Gastrocnemius medialis (tissue), 4 donors: ENCODE results near the gene GALNT14. TPM values are rescaled to one million over a fixed set of nuclear protein-coding genes. Genes with fewer than 3 reads are reported as not detected.

Experiments used
- ATAC-seq, 2 donors: fragments of 150-250 bp; one replicate each; pipeline ENCODE4 v1.9.1; 2016
- DNase-seq, 2 donors: peaks; one replicate each; pipeline ENCODE4 v3.0.0-alpha.2; 2019
- H3K27ac ChIP-seq, 4 donors: fragments of 200-600 bp; sonication (generic); 1 replicate in 1 of 4; 2 replicates in 3 of 4; pipeline ENCODE4 v1.5.1; 2016 to 2018; ENCODE audit warnings: mild to moderate bottlenecking in 2 of 4, moderate library complexity in 1 of 4
- H3K27me3 ChIP-seq, 3 donors: fragments of 200-600 bp; sonication (generic) in 2 of 3; 1 replicate in 1 of 3; 2 replicates in 2 of 3; pipeline versions ENCODE4 v1.5.1 to v1.6.0; 2016 to 2019; ENCODE audit warnings: mild to moderate bottlenecking in 1 of 3, moderate library complexity in 1 of 3
- H3K36me3 ChIP-seq, 2 donors: fragments of 200-600 bp; sonication (generic) in 1 of 2; one replicate each; pipeline ENCODE4 v1.5.1; 2017 to 2018
- H3K4me1 ChIP-seq, 2 donors: fragments of 200-600 bp; sonication (generic) in 1 of 2; one replicate each; pipeline ENCODE4 v1.5.1; 2016 to 2017; ENCODE audit warnings: mild to moderate bottlenecking in 2 of 2
- H3K4me3 ChIP-seq, 4 donors: fragments of 200-600 bp; sonication (generic) in 3 of 4; 1 replicate in 1 of 4; 2 replicates in 3 of 4; pipeline ENCODE4 v1.5.1; 2016 to 2019; ENCODE audit warnings: mild to moderate bottlenecking in 2 of 4
- H3K9me3 ChIP-seq, 3 donors: fragments of 200-600 bp; sonication (generic) in 2 of 3; 1 replicate in 1 of 3; 2 replicates in 2 of 3; pipeline ENCODE4 v1.5.1; 2016 to 2019
- CTCF ChIP-seq, 5 experiments: fragments of 450-650 bp in 3 of 5; fragments of 200-600 bp in 2 of 5; sonication (generic) in 2 of 5; IDR thresholded peaks in 4 of 5; conservative IDR thresholded peaks in 1 of 5; 1 replicate in 4 of 5; 2 replicates in 1 of 5; pipeline ENCODE4 v1.5.1; 2016 to 2019; ENCODE audit warnings: antibody characterized with exemption in 5 of 5, mild to moderate bottlenecking in 3 of 5, moderate library complexity in 3 of 5
- POLR2A ChIP-seq, 2 donors: fragments of 450-650 bp; IDR thresholded peaks; one replicate each; pipeline ENCODE4 v1.6.1; 2017; ENCODE audit warnings: antibody characterized with exemption in 2 of 2, mild to moderate bottlenecking in 2 of 2, moderate library complexity in 2 of 2
- in situ Hi-C, 4 donors: fragments of 200-750 bp; cut with MboI; loops; one replicate each; pipeline versions ENCODE4 v1.15.0 to v1.8.0; 2017; ENCODE audit warnings: low sequenced_read_pairs in 4 of 4
- intact Hi-C: fragments of 100-400 bp; cut with DNase I; formaldehyde crosslinking; loops from one replicate; pipeline ENCODE4 v1.15.1; 2023; ENCODE audit warnings: low total_unique reads
- total RNA-seq, 4 donors: library from RNA; depleted of rRNA; stranded (reverse); fragments of >200 nt; gene quantifications; one replicate each; pipeline versions ENCODE4 v1.1.0 to v1.2.3, GENCODE V29; 2016

Gene GALNT14
- total RNA-seq, 4 donors from 2014 or later = 0.16 TPM; not detected in 3

DNA sequence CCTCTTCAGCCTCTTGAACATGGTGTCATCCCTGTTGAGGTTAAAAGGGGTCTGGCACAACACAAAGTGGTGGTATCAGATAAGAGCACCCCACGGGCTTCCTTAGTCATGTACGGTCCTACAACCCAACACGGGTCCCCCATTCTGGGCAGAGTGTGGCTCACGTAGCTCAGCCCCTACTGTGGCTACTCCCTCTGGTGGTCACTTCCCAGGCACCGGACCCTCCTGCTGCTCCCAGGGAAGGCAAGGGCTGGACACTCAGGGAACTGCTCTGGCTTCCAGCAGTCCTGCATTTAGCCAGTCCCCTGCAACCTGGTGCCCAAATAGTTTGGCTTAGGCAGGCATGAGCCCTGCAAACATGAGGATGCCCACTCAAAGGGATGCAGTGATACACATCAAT, 58.6 kb downstream of the GALNT14 start:
- no peaks in the 10 kb centered on the region for H3K9me3 ChIP-seq
- no peak overlapping the region for H3K27ac ChIP-seq
- ATAC-seq (no peak), DNase-seq (no peak)
- no peaks in the 10 kb centered on the region for H3K36me3 ChIP-seq
- H3K4me1 ChIP-seq = no peaks in the 10 kb centered on the region
- in situ Hi-C loops = no loop called here
- no peak overlapping the region for H3K4me3 ChIP-seq
- no peaks in the 10 kb centered on the region for H3K27me3 ChIP-seq
- intact Hi-C loops = no loop called here
- TF ChIP-seq CTCF (IDR thresholded peaks at IDR 0.05 in 4 of 5, conservative IDR thresholded peaks at IDR 0.05 in 1 of 5) (no peak), POLR2A (IDR thresholded peaks at IDR 0.05) (no peak)

- H3K36me3 ChIP-seq = no peaks in the 10 kb centered on the region
- in situ Hi-C loops = no loop called here
- ATAC-seq (no peak), DNase-seq (no peak)
- H3K27ac ChIP-seq = no peak overlapping the region
- intact Hi-C loops = no loop called here
- TF ChIP-seq POLR2A (IDR thresholded peaks at IDR 0.05) (no peak), CTCF (IDR thresholded peaks at IDR 0.05 in 4 of 5, conservative IDR thresholded peaks at IDR 0.05 in 1 of 5) (no peak)
- no peaks in the 10 kb centered on the region for H3K27me3 ChIP-seq
- no peaks in the 10 kb centered on the region for H3K4me1 ChIP-seq
- no peak overlapping the region for H3K4me3 ChIP-seq
- no peaks in the 10 kb centered on the region for H3K9me3 ChIP-seq
Observed at GRCh38 chr2:31078579-31079105, 59.6 kb downstream of the GALNT14 start.

DNA sequence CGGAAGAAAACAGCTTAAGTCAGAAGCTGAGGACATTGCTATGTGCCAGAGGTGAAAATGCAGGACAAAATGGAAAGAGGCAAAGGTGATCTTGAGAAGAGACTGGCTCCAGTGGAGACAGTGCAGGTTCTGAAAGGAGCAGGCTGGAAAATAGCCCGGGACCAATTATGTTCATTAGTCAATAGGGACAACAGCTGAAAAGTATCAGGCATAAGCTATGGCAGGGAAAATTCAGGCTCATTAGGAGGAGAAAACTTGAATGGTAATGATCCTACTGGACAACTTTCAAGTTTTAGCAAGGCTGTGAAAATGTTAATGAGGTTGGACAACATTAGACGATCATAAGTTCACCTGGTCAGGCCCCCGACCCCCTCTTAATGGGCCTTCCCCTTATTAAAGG, 60.2 kb downstream of the GALNT14 start:
- no peaks in the 10 kb centered on the region for H3K27me3 ChIP-seq
- H3K4me3 ChIP-seq = no peak overlapping the region
- TF ChIP-seq POLR2A (IDR thresholded peaks at IDR 0.05) (no peak), CTCF (IDR thresholded peaks at IDR 0.05 in 4 of 5, conservative IDR thresholded peaks at IDR 0.05 in 1 of 5) (no peak)
- no peak overlapping the region for H3K27ac ChIP-seq
- ATAC-seq (no peak), DNase-seq (no peak)
- in situ Hi-C loops (no loop called here), intact Hi-C loops (no loop called here)
- H3K4me1 ChIP-seq = no peaks in the 10 kb centered on the region
- no peaks in the 10 kb centered on the region for H3K9me3 ChIP-seq
- H3K36me3 ChIP-seq = no peaks in the 10 kb centered on the region

DNA sequence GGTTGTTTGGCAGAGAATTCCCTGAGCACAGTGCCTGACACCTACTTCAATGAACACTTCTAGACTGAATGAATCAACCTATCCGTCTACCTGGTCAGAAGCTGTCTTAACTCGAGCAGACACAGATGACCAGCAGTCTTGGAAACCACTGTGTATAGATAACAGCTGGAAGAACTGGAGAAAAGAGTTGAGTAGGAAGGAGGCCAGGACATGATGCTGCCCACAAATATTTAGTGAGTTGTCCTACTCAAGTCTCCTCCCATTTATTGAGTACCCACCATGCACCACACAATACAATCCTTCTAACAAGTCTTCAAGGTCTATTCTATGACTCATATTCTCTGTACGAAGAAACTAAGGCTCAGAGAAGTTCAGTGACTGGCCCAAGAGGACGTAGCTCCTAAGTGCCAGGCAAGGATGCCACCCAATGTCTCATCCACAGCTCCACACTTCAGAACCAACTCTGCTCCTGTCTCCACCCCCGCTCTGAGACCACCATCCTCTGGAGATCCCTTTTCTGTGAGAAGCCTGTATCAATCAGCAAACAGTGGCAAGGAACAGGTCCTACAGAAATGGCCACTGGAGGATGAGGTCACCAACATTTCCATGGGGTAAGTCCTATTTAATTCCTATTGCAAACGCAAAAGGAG, 62.2 kb downstream of the GALNT14 start:
- intact Hi-C loops = no loop called here
- ATAC-seq = no peak
- H3K9me3 ChIP-seq = no peaks in the 10 kb centered on the region

More for the DNA sequence above, 62.2 kb downstream of the GALNT14 start:
- in situ Hi-C loops = no loop called here
- no peaks in the 10 kb centered on the region for H3K4me1 ChIP-seq
- no peak overlapping the region for H3K27ac ChIP-seq
- no peak for TF ChIP-seq CTCF (IDR thresholded peaks at IDR 0.05 in 4 of 5, conservative IDR thresholded peaks at IDR 0.05 in 1 of 5)
- no peak for TF ChIP-seq POLR2A (IDR thresholded peaks at IDR 0.05)
- H3K4me3 ChIP-seq = no peak overlapping the region
- H3K36me3 ChIP-seq = no peaks in the 10 kb centered on the region
- no peak for DNase-seq
- no peaks in the 10 kb centered on the region for H3K27me3 ChIP-seq
